ENCODE results near the gene TPCN2.

TPCN2 gene

DNA sequence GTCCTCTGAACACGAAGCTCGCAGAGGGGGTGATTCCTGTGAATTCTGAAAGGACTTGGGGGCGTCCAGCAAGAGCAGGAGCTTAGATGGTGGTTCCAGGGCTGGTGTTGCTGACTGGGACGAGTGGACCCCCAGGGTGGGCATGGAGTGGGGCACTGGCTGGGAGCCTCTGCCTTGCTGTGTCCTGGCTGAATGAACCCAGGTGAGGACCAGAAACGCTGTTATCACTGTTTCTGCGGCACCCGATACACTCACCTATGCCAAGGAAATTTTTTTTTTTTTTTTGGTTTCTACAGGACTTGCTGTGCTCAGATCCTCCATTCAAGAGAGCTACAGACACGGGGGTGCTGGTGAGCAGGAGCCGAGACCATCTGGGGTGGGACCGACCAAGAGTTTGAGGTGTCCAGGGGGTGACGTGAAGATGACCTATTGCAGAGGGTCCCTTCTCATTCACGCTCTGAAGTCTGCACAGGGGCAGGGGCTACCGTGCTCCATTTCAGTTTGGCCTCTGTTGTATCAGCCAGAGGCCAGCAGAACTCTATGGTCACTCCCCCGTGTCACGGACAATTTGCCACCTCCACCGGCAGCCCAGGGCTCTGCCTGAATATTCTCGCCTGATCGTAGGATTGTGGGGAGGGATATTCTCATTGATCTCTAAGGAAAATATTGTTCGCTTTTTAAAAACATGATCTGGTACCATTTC, 110.6 kb downstream of the TPCN2 start:
- no peak for DNase-seq (ENCODE audit: insufficient read length, low spot score)
- no peak for FAIRE-seq
- TF ChIP-seq, protein P1, sequence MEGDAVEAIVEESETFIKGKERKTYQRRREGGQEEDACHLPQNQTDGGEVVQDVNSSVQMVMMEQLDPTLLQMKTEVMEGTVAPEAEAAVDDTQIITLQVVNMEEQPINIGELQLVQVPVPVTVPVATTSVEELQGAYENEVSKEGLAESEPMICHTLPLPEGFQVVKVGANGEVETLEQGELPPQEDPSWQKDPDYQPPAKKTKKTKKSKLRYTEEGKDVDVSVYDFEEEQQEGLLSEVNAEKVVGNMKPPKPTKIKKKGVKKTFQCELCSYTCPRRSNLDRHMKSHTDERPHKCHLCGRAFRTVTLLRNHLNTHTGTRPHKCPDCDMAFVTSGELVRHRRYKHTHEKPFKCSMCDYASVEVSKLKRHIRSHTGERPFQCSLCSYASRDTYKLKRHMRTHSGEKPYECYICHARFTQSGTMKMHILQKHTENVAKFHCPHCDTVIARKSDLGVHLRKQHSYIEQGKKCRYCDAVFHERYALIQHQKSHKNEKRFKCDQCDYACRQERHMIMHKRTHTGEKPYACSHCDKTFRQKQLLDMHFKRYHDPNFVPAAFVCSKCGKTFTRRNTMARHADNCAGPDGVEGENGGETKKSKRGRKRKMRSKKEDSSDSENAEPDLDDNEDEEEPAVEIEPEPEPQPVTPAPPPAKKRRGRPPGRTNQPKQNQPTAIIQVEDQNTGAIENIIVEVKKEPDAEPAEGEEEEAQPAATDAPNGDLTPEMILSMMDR (IDR thresholded peaks at IDR 0.05; ENCODE audit: insufficient read depth, missing control alignments) = no peak

DNA sequence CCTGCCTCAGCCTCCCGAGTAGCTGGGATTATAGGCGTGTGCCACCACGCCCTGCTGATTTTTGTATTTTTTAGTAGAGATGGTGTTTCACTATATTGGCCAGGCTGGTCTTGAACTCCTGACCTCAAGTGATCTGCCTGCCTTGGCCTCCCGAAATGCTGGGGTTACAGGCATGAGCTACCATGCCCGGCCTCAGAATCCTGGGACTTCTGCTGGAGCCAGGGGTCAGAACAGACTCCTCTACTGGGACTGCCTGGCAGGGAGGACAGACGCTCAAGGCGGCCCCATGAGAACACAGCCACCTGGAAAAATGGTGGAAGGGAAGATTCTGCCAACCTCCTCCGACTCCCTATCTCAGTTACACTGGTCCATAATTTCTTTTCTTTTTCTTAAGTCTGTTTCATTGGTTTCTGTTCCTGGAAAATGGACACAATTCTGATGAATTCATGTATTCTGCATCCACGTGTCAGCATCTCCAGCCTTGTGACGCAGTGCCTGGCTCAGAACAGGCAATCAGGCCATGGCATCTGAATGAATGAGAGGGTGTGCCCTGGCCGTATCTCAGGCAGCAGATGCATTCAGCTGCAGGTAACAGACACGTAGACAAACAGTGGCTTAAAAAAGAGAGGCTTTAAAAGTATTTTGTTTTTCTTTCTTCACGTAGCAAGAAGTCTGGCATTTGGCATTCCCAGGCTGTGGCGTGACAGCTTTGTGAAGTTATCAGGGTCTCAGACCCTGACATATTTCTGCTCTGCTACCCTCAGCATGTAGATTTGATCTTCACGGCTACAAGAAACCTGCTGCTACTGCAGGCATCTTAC, 111.8 kb downstream of the TPCN2 start:
- DNase-seq (ENCODE audit: insufficient read length, low spot score) (no peak), FAIRE-seq (no peak)
- TF ChIP-seq, protein P1 (IDR thresholded peaks at IDR 0.05; ENCODE audit: insufficient read depth, missing control alignments) = no peak

DNA sequence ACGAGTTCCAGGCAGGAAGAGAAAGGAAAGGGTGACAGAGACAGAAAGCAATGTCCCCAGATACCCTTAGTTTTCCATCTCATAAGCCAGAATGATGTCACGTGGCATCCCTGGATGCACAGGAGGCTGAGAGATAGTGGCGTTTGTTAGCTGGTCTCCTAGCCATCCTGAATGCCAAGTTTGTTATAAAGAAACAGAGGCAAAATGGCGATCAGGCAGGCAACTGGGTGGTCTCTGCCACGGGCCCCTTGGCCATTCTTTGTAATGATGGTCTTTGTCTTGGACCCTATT, 112.3 kb downstream of the TPCN2 start:
- DNase-seq (ENCODE audit: insufficient read length, low spot score) (no peak), FAIRE-seq (no peak)
- TF ChIP-seq, protein P1 (IDR thresholded peaks at IDR 0.05; ENCODE audit: insufficient read depth, missing control alignments) = no peak

DNA sequence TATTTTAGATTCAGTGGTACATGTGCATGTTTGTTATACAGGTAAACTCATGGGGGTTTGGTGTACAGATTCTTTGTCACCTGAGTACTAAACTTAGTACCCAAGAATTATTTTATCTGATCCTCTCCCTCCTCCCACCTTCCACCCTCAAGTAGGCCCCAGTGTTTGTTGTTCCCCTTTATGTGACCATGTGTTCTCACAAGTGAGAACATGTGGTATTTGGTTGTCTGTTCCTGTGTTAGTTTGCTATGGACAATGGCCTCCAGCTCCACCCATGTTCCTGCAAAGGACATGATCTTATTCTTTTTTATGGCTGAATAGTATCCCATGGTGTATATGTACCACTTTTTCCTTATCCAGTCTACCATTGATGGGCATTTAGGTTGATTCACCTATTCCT, 113.8 kb downstream of the TPCN2 start:
- FAIRE-seq (no peak), DNase-seq (ENCODE audit: insufficient read length, low spot score) (no peak)
- TF ChIP-seq, protein P1 (IDR thresholded peaks at IDR 0.05; ENCODE audit: insufficient read depth, missing control alignments) = no peak

DNA sequence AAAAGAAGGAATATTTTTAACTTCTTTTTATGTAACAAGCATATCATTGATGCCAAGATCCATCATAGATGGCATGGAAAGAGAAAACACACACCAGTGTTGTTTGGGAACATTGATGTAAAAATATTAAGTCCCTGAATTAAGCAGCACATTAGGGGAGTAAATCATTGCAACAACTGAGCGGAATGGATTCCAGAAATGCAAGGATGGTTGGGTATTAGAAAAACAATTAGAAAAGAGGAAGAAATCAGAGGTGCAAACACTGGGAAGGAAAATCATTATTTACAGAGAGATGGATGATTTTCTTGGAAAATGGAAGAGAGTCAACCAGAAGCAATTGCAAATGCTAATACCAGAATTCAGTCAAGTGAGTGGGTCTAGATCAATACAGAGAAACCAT, 115.1 kb downstream of the TPCN2 start:
- TF ChIP-seq, protein P1 (IDR thresholded peaks at IDR 0.05; ENCODE audit: insufficient read depth, missing control alignments) = no peak
- no peak for FAIRE-seq
- DNase-seq (ENCODE audit: insufficient read length, low spot score) = no peak

DNA sequence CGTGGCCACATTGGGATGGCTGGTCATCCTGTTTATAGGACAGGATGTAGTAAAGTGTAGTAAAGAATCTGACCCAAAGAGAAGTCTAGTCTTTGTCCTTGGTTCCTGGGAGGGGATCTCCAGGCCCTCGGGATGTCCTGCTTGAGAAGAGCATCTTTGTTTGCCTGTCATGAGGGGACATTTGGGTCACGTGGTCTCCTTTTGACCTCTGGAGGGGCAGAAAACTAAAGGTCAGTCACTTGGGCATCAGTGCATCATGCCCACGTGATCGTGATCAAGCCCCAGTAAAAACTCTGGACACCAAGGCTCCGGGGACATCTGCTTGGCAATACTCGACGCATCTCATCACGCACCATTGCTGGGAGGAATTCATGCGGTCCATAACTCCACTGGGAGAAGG, 116.1 kb downstream of the TPCN2 start:
- FAIRE-seq (no peak), DNase-seq (ENCODE audit: insufficient read length, low spot score) (no peak)
- TF ChIP-seq, protein P1 (IDR thresholded peaks at IDR 0.05; ENCODE audit: insufficient read depth, missing control alignments) = no peak

DNA sequence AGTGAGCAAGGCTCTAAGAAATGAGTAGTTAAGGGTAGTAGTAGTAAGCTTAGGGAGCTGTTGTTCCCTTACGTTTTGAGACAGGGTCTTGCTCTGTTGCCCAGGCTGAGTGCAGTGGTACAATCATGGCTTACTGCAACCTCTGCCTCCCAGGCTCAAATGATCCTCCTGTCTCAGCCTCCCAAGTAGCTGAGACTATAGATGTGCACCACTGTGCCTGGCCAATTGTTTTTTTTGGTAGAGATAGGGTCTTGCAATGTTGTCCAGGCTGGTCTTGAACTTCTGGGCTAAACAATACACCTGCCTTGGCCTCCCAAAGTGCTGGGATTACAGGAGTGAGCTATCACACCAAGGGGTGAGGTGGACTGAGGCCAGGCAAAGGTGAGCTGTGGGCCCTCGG, 117.0 kb downstream of the TPCN2 start:
- no peak for FAIRE-seq

More for the DNA sequence above, 117.0 kb downstream of the TPCN2 start:
- TF ChIP-seq, protein P1 (IDR thresholded peaks at IDR 0.05; ENCODE audit: insufficient read depth, missing control alignments) = no peak
- DNase-seq (ENCODE audit: insufficient read length, low spot score) = no peak
